Activated CD4-positive, CD25-positive, alpha-beta regulatory T cell treated with anti-CD3 and anti-CD28 coated beads, Interleukin-2, amount 50 U/mL, for 72 hours (primary cell): ENCODE measurements around the gene SHISAL2B.
"Not testable (repeated sequence)": the region's sequence is repeated elsewhere in the genome, so short reads cannot be mapped to it uniquely, and the experiment has no call there.

Experiments used
- DNase-seq: peaks from one replicate; pipeline ENCODE4 v3.0.0; 2021

The SHISAL2B gene

DNA sequence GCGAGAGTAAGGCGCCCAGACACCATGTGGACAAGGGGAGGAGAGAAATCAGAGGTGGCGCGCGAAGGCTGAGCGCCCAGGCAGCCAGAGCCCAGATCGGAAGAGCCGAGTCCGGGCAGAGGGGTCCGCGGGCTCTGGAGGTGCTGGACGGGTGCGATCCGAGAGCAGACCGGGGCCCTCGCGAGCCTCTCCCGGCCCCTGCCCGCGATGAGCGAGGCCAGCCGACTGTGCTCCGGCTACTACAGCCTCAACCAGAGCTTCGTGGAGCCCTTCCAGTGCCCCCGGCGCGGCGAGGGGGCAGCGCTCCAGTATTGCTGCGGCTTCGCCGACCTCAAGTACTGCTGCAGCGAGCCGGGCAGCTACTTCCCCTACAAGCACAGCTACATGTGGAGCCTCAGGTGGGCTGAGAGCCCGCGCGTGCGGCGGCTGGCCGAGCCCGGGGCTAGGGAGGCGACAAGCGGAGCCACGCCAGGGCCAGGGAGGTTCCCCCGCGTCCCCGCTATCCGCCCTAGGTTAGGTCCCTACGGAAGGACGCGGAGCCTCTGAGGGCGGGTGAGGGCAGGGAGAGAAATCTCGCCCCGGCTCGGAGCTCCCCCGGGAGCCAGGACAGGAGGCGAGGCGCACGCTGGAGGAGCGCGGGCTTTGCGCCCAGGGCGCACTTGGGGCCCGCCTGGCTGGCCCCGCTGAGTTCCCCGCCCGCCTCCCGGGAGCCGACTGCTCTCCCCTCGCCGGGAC lies at the start of gene SHISAL2B:
Gene SHISAL2B, plus strand, starts transcription at position 87 of the 735 bp plus-strand sequence. Its CDS starts 121 bp downstream, at position 208.
- DNase-seq, result no peak

- DNase-seq, result no peak
Observed at GRCh38 chr5:64644831-64645230, 45.5 kb upstream of the SHISAL2B start.

- DNase-seq, result no peak
Observed at GRCh38 chr5:64646169-64646568, 44.1 kb upstream of the SHISAL2B start.

DNA sequence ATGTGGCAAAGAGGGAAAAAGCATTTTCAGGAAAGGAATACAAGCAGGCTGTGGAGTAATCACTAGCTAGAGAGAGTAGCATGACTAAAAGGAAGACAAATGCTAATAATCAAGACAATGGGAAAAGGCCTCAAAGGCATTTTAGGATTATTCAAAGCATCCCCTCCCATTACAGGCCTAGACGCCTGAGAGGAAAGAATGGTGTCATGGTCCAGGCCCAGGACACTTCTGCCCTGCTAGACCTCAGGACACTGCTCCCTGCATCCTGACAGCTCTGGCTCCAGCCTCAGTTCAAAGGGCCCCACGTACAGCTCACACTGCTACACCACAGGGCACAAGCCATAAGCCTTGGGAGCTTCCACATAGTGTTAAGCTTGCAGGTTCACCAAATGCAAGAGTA lies 40.8 kb upstream of the SHISAL2B start:
- no peak for DNase-seq

- DNase-seq, result no peak
Observed at GRCh38 chr5:64653766-64654560, 36.3 kb upstream of the SHISAL2B start.

GRCh38 chr5:64654561-64654938 lies 35.8 kb upstream of the SHISAL2B start:
- DNase-seq, result no peak

- DNase-seq, result no peak
Observed at GRCh38 chr5:64655596-64655995, 34.7 kb upstream of the SHISAL2B start.

GRCh38 chr5:64659289-64659688 lies 31.0 kb upstream of the SHISAL2B start:
- DNase-seq, result no peak

GRCh38 chr5:64663181-64663580 lies 27.1 kb upstream of the SHISAL2B start:
- DNase-seq, result not testable (repeated sequence)

DNA sequence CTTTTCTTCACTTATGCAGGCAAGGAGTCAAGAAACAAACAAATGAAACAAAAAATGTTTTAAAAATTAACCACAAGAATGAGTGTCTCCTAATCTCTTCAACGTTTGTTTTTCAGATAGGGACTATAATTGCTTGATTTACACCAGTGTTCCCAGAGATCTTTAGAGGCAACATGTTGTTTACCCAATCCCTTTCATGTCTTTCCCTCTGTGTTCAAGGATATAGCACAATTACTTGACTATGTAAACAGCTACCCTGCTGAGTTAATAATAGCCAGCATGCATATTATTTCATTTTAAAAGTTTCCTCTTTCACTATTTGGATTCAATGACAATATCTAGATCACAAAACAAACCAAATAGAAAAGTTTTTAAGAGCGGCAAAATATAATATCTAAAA lies 25.1 kb upstream of the SHISAL2B start:
- no peak for DNase-seq

DNA sequence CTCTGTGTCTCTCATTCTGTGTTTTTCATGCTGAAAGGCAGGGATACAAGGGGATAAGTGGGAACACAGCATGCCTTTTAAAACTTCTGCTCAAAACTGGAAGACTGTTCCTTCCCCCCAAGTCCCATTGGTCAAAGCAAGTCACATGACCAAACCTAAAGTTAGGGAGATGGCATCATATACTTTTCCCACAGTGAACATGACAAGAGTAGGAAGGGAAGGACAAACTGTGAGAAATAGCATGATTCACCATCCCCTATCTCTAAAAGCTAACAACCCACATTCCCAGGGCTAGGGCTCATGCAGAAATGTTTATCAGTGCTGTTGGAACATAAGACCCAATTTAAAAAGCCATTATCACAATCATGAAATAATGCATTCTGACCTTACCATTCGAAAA lies 24.2 kb upstream of the SHISAL2B start:
- no peak for DNase-seq

- DNase-seq, result no peak
Observed at GRCh38 chr5:64667068-64667467, 23.2 kb upstream of the SHISAL2B start.

DNA sequence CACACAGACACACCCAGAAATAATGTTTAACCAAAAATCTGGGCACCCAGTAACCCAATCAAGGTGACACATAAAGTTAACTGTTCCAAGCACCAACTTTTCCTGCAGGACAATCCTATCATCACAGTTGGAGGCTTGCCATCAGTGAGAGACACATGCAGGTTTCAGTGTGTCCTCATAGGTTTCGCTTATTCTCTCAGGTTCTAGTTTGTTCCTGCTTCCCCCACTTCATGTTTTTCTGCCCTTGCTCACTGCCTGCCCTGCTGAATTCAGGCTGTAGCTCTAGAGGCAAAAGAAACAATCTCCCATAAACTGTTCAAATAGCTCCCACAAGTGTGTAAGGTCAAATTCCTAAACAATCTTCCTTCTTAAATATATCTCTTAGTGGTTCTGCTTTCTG lies 20.0 kb upstream of the SHISAL2B start:
- no peak for DNase-seq

DNA sequence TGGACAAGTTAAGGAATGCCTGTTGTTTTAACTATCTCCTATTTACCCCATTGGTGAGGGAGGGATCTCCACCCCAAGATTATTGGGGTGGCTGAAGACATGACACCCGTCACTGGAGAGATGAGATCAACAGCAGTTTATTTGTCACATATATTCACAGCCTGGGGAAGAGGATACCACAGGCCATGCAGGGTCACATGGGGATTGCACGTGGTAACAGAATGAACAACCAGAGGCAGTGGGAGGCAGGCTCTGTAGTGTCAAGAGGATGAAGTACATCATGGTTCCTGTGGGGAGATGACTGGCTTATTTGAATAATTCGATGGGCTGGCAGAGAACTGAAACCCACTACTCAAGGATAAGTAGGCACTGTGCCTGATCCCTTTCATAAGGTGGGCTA lies 18.6 kb upstream of the SHISAL2B start:
- DNase-seq, result no peak

GRCh38 chr5:64678374-64678773 lies 11.9 kb upstream of the SHISAL2B start:
- DNase-seq, result no peak

DNA sequence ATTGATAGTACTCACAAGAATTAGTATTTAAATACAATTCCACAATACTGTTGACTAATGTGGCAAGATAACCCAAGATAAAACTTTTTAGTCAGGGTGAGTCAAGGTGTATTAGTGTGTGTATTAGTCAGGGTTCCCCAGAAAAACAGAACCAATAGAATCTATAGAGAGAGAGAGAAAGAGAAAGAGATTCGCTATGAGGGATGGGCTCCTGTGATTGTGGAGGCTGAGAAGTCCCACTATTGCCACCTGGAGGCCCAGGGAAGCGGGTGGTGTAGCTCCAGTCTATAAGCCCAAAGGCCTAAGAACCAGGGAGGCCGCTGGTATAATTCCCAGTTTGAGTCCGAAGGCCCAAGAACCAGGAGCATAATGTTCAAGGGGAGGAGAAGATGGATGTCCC lies 10.0 kb upstream of the SHISAL2B start:
- DNase-seq, result no peak

- DNase-seq, result no peak
Observed at GRCh38 chr5:64682608-64683007, 7.7 kb upstream of the SHISAL2B start.

GRCh38 chr5:64685866-64686265 lies 4.4 kb upstream of the SHISAL2B start:
- DNase-seq, result no peak

GRCh38 chr5:64688391-64688790 lies 1.9 kb upstream of the SHISAL2B start:
- DNase-seq, result no peak

DNA sequence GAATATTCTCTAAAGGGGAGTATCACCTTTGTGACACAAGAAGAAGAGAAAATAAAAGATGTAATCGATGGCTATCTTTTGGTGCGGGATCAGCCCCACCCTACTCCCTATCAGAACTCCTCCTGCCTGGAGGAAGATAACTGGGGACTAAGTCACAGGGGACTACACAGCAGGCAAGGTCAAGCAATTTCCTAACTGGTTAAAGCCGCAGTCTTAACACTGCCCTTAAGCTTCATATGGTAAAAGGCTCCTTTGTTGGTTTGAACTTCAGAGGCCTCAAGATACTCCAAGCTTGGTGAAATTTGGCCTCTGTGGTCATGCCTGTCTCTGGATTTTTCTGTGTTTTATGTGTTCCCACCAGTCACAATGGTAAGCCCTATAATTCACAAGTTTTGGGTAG lies 1.3 kb upstream of the SHISAL2B start:
- DNase-seq, result no peak

- no peak for DNase-seq
Observed at GRCh38 chr5:64690104-64690416, 243 bp upstream of the SHISAL2B start.

DNA sequence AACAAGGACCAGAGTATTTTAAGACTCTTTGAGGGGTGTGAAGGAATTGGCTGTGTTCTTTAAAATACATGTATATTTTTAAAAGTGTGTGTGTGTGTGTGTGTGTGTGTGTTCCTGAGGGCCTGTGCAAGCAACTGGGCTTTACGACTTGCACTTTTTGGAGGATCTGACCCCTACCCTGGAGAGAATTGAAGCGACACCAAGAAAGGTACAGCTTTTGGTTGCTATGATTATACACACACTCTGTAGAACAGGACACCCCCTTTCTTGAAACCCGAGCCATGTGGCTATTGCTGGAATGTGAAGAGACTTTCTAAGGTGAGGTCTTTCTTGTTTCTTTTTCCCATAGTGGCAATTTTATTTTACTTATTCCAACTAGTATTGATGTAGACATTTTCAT lies 988 bp downstream of the SHISAL2B start:
- DNase-seq, result no peak

DNA sequence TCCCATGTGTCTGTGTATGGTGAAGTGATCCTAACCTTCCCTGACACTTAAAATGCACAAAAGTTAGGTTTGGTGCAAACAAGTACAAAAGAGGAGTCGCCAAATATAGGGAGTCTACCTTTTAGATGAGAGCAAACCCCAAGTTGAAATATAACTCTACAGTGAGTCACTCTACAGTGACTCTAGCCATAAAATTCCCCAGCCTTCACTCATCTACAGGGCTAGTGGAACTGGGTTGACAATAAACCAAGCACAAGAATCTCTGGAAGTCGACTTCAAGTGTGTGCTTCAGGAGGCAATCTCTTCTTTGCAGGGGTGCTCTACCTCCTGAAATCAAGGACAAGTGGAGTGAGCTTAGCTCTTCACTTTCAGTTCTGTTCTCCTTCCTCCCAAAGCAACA lies 3.3 kb downstream of the SHISAL2B start:
- no peak for DNase-seq

- DNase-seq, result not testable (repeated sequence)
Observed at GRCh38 chr5:64696414-64696813, 6.1 kb downstream of the SHISAL2B start.

DNA sequence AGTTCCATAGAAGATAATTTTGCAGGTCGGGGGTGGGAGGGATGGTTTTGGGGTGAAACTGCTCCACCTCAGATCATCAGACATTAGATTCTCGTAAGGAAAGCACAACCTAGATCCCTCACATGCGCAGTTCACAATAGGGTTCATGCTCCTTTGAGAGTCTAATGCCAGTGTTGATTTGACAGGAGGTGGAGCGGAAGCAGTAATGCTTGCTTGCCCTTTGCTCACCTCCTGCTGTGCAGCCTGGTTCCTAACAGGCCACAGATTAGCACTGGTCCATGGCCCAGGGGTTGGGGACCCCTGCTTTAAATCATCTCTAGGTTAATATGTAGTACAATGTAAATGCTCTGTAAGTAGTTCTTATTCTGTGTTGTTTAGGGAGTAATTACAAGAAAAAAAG lies 10.5 kb downstream of the SHISAL2B start:
- no peak for DNase-seq
